HG02678 (cell line): ENCODE data around the gene PDGFC.

Experiments
- ATAC-seq: cut with Tn5 transposase; IDR thresholded peaks from one replicate; pipeline ENCODE4 v1.9.1; 2021; ENCODE audit warnings: mild to moderate bottlenecking, moderate library complexity; ENCODE audit not compliant: unreplicated experiment

The PDGFC gene

DNA sequence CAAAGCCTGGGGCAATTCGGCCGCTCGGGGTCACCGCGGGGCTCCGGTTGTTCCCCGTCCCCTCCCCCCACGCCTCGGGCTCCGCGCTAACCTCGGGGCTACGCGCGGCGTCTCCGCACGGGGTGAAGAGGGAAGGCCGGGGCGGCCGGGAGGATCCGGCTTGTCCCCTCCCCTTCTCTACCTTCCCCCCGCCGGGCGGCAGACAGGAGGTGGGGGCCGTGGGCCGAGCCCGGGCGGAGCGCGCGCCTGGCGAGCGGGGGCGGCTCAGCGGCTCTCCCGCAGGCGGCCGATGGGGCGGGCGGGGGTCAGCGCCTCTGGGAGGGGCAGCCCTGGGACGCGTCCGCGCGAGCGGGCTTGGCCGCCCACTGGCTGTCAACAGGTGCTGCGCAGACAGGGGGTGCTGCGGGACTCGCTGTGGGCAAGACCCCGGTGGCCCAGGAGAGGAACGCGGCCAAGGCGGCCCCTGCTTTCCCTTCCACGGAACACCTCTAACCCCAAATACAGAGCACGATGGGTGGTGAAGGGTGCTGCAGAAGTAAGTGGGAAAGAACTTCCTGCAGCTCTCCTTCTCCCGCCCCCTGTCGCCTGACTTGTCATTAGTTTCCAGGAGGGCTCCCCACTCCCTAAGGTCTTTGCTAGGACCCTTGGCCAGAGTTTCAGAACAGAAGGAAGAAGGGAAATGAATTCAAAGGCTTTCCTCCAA, at the start of gene PDGFC:
PDGFC (minus strand) TSS at position 124 of the 703 bp plus-strand sequence. CDS start 896 bp downstream, outside the sequence.
- peak; percentile 32 for ATAC-seq

GRCh38 chr4:157020882-157021281, 49.3 kb upstream of the PDGFC start:
- ATAC-seq: no peak

DNA sequence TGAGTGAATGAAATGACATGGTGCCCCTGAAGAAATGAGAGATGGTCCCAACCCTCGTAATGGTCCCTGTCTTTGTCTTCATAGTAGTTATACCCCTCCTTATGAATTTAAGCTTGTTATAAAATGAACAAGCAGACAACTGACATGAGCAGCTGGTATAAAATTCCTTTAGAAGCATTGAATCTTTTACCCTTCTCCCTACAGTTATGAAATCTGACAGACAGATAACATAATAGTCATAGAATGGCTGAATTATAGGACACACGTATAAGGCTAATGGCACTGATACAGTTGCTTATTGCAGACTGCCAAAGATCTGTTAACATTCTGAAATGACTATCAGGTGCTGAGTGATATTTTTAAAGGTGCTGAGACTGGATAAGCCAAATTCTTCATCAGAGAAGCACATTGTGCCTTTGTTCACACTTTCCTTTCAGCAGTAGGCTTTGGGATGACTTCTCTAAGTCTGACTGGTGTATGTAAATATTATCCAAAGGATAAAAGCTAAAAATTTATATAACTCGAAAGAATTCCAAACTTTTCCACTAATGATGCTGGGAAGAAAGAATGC, 47.4 kb upstream of the PDGFC start:
- no peak for ATAC-seq

- ATAC-seq: no peak
Measured at GRCh38 chr4:157014621-157015591, 43.3 kb upstream of the PDGFC start.

- no peak for ATAC-seq
Measured at GRCh38 chr4:157013656-157014055, 42.1 kb upstream of the PDGFC start.

- ATAC-seq: no peak
Measured at GRCh38 chr4:157012781-157013180, 41.2 kb upstream of the PDGFC start.

GRCh38 chr4:157012296-157012695, 40.7 kb upstream of the PDGFC start:
- ATAC-seq: no peak

DNA sequence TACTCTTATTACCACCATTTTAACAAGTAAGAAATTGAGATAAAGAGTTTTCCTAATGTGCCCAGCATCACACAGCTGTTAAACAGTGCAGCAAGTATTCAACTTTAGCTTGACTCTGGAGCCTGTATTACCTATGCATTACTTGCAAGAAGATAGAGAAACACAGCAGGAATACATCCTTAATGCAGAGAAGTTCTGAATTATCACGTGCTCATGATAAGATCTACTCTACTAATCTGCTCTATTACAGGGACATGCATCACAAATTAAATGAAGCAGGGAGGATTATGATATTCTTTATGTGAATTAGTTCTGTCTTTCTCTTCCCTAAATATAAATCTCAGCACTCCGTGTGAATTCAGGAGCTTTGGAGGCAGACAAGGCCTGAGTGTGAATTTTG, 39.0 kb upstream of the PDGFC start:
- ATAC-seq: no peak

DNA sequence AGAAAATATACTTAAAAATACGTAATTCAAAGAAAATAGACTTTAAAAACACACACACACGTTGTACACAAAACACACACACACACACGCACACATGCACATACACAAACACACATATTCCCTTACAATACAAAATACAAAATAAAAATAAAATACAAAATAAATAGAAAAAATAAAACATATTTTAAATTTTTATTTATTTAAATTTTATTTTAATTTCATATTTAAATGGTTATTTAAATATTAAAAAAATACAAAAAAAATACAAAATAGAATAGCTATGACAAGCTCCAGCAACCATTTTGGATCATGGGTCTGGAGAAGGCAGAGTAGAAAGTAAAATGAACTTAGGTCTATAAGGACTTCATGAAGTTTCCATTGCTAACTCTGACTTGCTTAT, 34.2 kb upstream of the PDGFC start:
- no peak for ATAC-seq

GRCh38 chr4:157005193-157005592, 33.6 kb upstream of the PDGFC start:
- ATAC-seq: no peak

DNA sequence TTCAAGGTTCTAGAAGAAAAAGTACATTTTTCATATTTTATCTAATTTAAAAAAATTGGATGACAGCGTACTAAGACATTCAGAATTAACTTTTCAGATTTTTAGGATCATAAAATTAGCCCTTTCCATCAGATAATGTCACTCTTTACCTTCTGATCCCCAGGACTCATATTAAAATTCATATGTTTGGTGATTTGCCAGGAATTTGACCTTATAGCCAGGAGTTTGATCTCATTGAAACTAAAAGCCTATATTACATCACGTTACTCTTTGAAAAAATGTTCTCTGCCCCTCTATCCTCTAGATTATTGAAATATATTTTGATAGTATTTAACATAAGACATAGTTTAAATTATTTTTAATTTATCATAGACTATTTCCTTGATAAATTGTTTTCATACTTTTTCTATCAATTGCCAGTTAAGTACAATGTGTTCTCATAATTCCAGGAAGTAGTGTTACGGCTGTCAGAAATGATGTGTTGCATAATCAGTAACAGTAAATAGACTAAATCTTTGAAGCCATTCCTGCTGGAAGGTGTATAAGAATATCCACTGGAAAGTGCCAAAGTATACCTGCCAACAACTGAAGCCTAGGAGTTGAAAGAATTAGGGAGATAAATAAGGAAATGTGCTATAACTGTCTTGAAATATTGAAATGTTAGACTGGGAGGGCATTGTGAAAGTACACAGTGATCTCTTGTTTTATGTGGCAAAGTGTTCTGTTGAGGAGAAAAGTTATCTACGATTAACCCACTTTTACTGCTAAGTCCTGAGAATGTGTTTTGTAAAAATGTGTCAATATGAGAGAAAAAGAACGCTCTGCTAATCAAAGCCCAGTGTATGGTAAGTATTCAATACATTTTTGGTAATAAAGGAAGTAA, 32.9 kb upstream of the PDGFC start:
- ATAC-seq: no peak

DNA sequence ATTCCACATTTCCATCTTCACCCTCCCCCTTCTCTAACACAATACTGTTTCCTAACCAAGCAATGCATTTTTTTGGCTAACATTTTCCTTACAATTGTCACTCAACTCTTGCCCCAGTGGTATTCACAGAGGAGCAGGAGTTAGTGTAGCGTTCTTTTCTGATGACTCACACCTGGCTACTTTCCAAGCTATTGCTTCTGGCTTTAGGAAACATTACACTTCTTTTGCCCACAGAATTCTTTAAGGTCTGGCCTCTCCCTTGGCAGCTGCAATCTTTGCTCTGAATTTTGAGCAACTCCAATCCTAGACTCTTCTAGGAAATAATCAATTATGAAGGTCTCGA, 27.5 kb upstream of the PDGFC start:
- ATAC-seq: no peak

- ATAC-seq: no peak
Measured at GRCh38 chr4:156998500-156999174, 27.0 kb upstream of the PDGFC start.

GRCh38 chr4:156992943-156993342, 21.3 kb upstream of the PDGFC start:
- no peak for ATAC-seq

DNA sequence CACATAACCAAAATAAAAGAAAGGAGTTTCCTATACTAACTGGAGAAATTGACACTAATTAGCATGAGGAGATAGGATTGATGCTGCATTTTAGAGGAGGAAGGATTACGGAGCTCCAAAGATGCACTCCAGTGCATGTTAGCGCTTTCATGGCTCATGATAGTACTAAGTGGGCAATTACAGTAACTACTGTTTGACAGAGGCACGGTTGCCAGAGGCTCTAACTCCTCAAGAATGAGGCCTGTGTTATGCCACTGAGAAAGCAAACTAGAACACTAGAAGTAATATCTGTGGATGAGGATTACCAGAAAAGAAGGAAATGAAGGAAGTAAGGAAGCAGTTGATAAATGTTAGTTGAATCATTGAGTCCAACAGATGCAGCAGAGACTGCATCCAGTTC, 19.6 kb upstream of the PDGFC start:
- ATAC-seq: no peak

GRCh38 chr4:156983366-156983765, 11.8 kb upstream of the PDGFC start:
- no peak for ATAC-seq

GRCh38 chr4:156981262-156981769, 9.7 kb upstream of the PDGFC start:
- no peak for ATAC-seq

GRCh38 chr4:156977435-156978160, 6.0 kb upstream of the PDGFC start:
- ATAC-seq: no peak

- no peak for ATAC-seq
Measured at GRCh38 chr4:156976147-156976546, 4.5 kb upstream of the PDGFC start.
